ENCODE data around the gene TTC23.
"Not testable (repeated sequence)": the region's sequence is repeated elsewhere in the genome, so short reads cannot be mapped to it uniquely, and the experiment has no call there.

The TTC23 gene

DNA sequence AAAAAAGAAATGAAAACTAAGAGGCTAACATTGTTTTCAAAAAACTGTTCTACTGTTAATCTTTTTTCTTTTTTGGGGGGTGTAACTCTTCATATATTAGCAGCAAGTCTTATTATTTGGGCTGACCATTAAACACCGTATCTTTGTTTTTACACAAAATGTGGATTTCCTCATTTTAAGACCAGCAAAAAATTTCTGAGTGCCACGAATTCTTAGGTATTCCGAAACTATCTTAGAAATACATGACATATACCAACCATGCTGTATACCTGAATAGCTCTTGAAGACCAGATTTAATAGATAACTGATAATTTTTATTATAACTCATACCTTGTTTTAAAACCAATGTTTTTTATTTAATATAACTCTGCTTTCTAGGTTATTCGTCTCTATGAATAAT lies 620 bp upstream of the TTC23 start:
- DNase-seq (ENCODE audit: low spot score), result no peak

DNA sequence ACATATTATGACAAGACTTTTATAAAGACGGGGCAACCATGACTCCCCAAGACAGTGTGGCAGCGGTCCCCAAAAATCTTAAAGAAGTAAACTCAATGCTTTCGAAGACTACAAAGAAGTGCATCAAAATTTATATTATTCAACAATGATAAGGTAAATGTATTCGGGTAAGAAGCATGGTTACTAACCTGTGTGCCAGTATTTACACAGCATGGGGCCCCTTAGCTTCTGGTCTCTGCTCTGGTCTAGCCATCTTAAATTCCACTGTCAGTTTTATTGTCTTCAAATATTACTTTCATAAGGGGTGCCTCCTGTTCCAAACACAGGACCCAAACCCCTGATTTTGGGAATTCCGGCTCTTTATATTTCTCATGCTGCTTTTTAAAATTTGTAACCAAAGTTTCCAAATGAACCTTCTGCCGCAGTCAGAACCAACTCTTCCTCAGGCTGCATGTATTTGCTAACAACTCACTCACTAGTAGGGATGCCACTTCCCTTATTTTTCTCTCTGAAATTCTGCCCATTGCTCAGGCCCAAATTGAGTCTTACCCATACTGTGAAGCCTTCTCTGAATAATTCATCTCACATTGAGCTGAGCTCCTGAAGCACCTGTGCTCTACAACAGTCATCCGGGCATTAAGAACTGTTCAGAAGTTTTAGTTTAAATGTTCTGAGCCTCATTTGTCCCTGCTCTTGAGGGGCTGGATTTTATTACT lies 1.2 kb downstream of the TTC23 start:
- no peak for DNase-seq (ENCODE audit: low spot score)

GRCh38 chr15:99247062-99247461 lies 2.3 kb downstream of the TTC23 start:
- no peak for DNase-seq (ENCODE audit: low spot score)

DNA sequence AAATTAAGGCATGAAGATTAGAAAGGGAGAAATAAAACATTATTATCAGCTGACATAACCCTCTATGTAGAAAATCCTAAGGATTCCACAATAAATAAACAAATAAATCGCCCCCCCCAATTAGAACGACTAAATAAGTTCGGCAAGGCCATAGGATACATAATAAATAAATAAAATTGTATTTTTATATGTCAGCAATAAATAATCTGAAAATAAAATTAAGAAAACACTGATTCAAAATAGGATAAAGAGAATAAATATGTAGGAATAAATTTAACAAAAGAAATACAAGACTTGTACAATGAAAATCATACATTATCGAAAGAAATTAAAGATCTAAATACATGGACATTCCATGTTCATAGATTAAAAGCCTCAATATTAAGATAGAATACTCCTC lies 5.1 kb downstream of the TTC23 start:
- no peak for DNase-seq (ENCODE audit: low spot score)

GRCh38 chr15:99241752-99242151 lies 7.6 kb downstream of the TTC23 start:
- no peak for DNase-seq (ENCODE audit: low spot score)

DNA sequence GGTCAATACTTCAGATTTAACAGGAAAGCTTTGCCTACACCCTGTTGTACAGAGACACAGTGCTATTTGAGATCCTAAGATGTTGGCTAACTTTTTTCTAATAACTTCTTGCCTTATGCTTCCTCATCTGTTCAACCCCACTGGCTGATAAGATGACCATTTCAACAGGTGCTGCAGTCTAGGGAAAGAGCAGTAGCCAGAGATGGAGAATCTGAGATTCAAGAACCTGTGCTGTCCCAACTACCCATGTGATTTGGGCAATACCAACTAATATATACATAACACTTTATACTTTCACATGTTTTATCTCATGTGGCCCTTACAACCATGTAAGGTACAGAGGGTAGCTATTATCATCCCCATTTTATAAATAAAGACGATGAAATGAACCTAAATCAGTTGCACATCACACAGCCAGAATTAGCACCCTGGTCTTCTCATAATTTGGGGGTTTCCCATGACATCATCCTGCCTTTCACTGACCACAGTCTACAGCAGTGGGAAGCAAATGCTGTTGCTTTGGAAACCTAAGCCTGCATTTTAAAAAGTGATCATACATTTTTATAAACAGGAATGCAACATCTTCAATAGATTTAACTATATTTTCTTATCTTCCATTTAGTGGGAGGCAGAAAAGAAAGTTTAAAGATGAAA lies 9.7 kb downstream of the TTC23 start:
- DNase-seq (ENCODE audit: low spot score), result peak; percentile 49

DNA sequence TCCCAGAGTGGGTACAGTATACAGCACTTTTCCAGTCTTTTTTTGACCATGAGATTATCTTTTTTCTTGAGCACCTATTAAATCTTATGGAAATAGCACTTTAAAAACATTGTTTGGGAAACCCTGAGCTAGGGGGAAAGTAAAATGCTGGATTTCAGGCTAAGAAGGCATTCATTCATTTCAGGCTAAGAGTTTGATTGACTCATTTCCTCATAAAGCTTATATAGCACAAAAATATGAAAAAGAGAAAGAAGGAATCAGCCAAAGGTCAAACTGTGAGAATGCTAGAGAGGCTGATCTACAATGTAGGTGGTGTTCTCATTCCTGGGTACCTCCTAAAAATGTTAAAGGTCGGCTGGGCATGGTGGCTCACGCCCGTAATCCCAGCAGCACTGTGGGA lies 10.5 kb downstream of the TTC23 start:
- no peak for DNase-seq (ENCODE audit: low spot score)

DNA sequence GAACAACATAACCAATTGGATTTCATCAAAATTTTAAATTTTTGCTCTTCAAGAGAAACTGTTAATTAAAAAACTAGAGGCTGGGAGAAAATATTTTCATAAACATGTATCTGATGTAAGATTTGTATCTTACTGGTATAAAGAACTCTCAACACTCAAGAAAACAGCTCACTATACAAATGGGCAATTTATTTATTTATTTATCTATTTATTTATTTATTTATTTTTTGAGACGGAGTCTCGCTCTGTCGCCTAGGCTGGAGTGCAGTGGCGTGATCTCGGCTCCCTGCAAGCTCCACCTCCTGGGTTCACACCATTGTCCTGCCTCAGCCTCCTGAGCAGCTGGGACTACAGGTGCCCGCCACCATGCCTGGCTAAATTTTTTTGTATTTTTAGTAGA lies 15.2 kb downstream of the TTC23 start:
- DNase-seq (ENCODE audit: low spot score), result not testable (repeated sequence)

DNA sequence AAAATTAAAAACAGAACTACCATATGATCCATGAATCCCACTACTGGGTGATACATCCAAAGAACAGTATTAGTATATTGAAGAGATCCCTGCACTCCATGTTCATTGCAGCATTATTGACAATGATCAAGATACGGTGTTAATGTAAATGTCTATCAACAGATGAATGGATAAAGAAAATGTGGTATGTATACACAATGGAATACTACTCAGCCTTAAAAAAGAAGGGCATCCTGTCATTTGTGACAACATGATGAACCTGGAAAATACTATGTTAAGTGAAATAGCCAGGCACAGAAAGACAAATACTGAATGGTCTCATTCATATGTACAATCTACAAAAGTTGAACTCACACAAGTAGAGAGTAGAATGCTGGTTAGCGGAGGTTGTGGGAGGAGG lies 16.6 kb downstream of the TTC23 start:
- no peak for DNase-seq (ENCODE audit: low spot score)

- no peak for DNase-seq (ENCODE audit: low spot score)
Measured at GRCh38 chr15:99230867-99231266, 18.5 kb downstream of the TTC23 start.

DNA sequence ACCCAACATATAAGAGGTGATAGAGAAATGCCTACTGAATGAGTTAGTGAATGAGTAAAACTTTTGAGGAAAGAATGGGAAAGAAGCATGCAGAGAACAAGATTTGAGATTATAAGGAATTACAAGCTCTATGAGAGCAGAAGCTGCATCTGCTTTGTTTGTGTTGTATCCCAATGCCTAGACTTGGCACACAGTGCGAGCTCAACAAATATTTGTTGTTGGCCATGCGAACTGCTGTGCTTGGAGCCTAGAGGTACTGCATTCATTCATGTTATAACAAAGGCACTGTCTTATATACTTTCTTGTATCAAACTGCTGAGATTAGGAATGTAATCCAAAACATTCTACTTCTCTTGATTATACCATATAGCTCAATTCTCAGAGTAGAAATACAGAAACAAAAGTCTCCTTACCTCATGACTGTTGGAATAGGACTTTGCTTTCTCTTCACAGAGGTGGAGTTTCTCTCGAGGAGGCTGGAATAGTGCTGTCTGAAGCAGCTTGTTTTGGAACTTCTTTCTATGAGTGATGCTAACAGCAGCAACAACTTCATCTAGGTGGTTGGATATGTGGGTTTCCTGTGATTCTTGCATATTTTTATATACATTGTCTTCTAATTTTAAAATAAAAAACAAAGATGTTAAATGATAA lies 21.1 kb downstream of the TTC23 start:
- DNase-seq (ENCODE audit: low spot score), result no peak

- no peak for DNase-seq (ENCODE audit: low spot score)
Measured at GRCh38 chr15:99226802-99227201, 22.6 kb downstream of the TTC23 start.

GRCh38 chr15:99224372-99225214 lies 24.8 kb downstream of the TTC23 start:
- DNase-seq (ENCODE audit: low spot score), result no peak

- DNase-seq (ENCODE audit: low spot score), result peak; percentile 61
Measured at GRCh38 chr15:99213187-99213811, 36.1 kb downstream of the TTC23 start.

GRCh38 chr15:99212406-99212805 lies 37.0 kb downstream of the TTC23 start:
- no peak for DNase-seq (ENCODE audit: low spot score)

DNA sequence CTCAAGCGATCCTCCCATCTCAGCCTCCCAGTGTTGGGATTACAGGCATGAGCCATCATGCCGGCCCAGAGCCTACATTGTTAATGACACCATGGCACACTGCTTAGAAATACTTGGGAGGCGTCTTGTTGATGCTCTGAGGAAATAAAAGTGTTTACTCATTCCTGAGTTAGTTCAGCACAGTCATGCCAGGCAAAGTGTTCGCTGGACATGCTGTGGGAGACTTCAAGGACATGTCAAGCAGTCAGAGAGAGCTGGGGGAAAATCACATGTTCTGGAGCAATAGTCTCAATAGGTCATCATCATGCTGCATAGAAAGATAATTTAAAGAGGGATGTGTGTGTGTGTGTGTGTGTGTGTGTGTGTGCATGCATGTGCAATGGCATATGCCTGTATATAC lies 37.5 kb downstream of the TTC23 start:
- DNase-seq (ENCODE audit: low spot score), result no peak

- no peak for DNase-seq (ENCODE audit: low spot score)
Measured at GRCh38 chr15:99210334-99210733, 39.0 kb downstream of the TTC23 start.

DNA sequence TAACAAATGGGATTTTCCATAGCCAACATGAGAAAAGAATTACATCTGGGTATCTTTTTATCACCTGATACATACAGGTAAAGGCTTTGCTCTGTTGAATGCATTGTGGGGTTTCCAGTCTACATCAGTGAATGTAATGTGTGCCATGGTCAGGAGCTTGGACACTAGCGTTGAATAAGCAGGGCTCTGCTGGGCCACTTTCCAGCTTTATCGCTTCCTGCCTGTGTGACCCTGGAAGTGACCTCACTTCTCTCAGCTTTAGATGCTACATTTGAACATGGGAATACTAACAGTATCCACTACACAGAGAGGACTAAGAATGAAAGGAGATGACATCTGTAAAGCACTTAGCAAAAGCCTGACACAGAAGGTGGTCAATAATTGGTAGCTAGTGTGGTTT lies 40.1 kb downstream of the TTC23 start:
- no peak for DNase-seq (ENCODE audit: low spot score)

DNA sequence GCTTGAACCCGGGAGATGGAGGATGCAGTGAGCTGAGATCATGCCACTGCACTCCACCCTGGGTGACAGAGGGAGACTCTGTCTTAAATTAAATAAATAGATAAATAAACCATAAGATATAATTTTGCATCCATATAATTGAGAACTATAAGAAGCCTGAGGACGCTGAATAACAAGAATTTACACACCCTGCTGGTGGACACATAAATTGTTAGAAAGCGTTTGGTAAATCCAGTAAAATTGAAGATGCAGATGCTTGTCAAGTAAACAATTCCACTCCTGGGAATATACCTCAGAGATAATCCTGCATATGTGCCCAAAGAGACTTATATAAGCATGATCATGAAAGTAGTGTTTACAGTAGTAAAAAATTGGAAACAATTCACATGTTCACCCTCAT lies 41.7 kb downstream of the TTC23 start:
- DNase-seq (ENCODE audit: low spot score), result no peak

DNA sequence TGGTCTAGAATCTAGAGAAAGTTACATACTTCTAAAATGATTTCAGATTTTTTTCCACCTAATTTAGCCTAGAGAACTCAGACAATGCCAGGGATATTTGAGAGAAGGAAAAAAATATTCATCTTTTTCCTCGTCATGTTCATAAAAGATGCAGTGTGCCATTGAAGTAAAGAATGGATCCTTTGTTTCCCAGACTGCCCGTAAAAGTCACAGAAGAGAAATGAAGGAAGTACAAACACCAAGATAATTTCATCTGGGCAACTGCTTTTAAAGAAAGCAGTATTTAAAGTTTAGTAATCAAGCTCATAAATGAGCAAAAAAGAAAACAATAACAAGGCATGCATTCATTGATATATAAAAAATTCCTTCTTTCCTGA lies 47.2 kb downstream of the TTC23 start:
- DNase-seq (ENCODE audit: low spot score), result no peak

DNA sequence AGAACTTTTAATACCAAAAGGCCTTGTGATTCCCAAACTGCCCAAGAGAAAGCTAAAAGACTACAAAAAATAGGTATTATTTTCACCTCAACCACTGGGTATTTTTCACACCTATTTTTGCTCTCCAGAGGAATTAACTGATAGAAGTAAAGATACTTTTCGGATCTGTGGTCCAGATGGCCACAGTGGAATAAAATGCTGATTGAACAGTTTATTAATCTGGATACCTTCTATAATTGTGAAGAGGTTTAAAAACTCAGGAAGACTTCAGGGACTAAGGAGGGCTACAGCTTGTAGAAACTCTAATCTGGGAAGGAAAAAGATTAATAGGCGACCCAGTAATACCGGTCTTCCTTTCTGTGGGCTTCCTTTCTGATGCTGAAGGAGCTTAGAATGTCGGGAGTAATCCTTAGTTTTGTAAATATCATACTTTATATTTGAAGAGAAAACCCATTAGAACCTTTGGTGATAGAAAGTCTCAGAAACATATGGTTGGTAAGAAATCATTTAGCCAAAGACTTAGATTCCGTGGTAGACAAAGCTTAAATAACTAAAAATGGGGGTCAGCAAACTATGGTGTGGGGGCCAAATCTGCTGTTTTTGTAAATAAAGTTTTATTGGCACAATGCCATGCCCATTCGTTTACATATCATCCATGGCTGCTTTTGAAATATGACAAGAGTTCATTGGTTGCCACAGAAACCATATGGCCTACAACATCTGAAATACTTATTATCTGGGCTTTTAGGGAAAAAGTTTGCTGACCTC lies 47.8 kb downstream of the TTC23 start:
- DNase-seq (ENCODE audit: low spot score), result no peak

Measured in activated CD4-positive, alpha-beta T cell treated with anti-CD3 and anti-CD28 coated beads, Interleukin-2, Interleukin-4, amounts not matched to agents 100 ng/mL and 50 ng/mL, durations not matched to agents 16 hours and 8 hours (primary cell).